Measurements from ENCODE around the gene FIGNL2. TPM values are rescaled to one million over a fixed set of nuclear protein-coding genes. Genes with fewer than 3 reads are reported as not detected.
"Not testable (repeated sequence)": the region's sequence is repeated elsewhere in the genome, so short reads cannot be mapped to it uniquely, and the experiment has no call there.

Gene FIGNL2
- total RNA-seq, 1 donor from 2014 or later: 0.15 TPM

- intact Hi-C loops (cut with micrococcal nuclease): no loop called here
Observed at GRCh38 chr12:51836827-51837173, 11.7 kb downstream of the FIGNL2 start.

DNA sequence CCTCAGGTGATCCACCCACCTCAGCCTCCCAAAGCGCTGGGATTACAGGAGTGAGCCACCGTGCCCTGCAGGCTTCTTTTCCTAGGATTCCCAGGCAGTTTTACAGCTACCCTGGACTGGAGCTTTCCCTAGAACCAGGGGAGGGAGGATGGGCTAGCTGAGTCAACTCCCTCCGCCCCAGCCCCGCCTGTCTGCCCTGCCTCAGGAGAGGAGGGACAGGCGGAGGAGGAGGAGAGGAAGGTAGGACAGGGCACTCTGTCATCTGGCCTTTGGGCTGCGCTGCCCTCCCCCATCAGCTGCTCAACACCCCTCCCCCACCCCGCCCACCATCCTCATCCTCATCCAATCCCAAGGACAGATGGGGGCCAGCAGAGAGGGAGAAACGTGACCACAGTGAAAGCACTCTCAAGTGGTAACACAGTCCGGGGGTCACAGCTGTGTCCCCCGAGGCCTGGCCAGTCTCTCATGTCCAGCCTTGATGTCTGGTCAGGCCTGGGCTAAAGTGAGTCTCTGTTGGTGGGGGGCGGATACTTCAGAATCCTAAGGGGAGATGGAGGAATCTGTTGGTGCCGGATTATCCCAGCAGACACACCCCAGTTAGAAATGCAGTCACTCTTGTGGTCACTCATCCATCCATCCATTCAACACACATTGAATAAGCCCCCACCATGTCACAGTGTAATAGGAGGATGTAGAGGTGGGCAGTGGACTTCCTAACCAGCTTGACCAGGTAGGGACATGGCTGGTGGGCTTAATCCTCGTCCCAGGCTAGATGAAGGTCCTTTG is 12.3 kb downstream of the FIGNL2 start:
- intact Hi-C loops (cut with micrococcal nuclease): no loop called here

- intact Hi-C loops (cut with micrococcal nuclease): no loop called here
Observed at GRCh38 chr12:51834411-51834810, 14.1 kb downstream of the FIGNL2 start.

DNA sequence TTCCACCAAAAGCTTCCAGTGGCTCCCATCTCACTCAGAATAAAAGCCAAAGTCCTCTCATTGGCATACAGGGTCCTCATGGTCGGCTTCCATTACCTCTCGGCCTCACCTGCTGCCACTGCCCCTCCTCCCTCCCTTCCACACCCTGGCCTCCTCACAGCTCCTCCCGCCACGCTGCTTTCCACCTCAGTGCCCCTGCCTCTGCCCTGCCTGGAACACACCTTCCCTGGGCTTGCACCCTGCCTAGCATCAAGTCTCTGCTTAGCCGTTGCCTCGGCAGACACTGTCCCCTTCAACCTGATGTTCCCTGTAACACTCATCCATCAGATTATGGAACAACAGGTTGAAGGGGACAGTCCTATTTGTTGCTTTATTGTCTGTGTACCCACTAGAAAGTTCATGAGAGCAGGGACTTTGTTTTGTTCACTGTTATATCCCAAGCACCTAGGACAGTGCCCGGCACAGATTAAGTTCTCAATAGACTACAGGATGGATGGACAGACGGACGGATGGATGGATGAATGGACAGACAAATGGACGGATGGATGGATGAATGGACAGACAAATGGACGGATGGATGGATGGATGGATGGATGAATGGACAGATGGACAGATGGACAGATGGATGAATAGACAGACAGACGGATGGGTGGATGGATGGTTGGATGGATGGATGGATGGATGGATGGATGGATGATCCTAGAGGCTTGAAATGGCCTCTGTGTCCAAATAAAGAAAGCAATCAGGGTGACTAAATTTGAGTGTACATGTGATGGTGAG is 14.9 kb downstream of the FIGNL2 start:
- intact Hi-C loops (cut with micrococcal nuclease): no loop called here

DNA sequence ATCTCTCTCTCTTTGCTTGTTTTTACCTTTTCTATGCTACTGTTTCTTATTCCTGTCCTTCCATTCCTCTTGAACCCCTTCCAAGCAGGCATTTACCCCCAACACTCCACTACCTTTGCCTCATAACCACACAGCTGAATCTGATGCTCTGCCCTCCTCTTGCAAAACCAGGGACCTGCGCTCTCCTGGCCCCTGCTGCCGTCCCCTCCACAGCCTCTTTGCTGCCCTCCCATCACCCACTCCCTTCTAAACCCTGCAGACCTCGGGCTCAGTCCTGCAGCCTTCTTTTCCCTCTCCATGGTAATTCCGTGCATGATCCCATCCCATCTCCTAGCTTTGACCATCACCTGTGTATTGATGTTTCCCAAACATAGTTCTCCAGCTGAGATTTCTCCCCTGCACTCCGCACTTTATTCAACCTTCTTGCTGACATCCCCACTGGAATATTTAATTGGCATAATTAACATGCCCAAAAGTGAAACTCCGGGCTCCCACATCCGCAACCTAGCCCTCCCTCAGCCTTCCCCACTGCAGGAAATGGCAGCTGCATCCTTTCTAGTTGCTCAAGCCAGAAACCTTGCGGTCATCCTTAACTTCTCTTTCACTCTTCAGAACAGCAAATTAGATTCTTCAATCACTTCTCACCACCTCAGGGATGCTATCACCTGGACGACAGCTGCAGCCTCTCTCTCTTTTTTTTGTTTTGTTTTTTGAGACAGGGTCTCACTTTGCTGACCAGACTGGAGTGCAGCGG is 16.0 kb downstream of the FIGNL2 start:
- intact Hi-C loops (cut with micrococcal nuclease): no loop called here

DNA sequence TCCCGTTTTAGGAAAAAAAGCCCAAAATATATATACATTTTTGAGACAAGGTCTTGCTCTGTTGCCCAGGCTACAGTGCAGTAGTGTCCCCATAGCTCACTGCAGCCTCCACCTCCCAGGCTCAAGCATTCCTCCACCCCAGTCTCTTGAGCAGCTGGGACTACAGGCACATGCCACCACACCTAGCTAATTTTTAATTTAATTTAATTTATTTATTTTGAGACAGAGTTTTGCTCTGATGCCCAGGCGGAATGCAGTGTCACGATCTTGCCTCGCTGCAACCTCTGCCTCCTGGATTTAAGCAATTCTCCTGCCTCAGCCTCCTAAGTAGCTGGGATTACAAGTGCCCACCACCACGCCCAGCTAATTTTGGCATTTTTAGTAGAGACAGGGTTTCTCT is 16.7 kb downstream of the FIGNL2 start:
- intact Hi-C loops (cut with micrococcal nuclease): not testable (repeated sequence)

DNA sequence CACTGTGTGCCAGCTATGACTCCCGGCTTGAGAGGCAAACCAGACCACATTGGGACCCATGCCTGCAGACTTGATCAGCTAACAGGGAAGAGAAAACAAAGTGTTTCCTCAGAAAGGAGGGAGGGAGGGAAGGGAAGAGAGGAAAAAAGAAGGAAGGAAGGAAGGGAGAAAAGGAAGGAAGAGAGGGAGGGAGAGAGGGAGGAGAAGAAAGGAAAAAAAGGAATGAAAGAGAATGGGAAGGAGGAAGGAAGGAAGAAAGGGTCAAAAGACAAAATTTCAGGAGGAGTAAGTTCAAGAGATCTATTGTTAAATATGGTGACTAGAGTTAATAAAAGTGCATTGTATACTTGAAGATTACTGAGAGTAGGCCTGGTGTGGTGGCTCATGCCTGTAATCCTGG is 18.9 kb downstream of the FIGNL2 start:
- intact Hi-C loops (cut with micrococcal nuclease): no loop called here

DNA sequence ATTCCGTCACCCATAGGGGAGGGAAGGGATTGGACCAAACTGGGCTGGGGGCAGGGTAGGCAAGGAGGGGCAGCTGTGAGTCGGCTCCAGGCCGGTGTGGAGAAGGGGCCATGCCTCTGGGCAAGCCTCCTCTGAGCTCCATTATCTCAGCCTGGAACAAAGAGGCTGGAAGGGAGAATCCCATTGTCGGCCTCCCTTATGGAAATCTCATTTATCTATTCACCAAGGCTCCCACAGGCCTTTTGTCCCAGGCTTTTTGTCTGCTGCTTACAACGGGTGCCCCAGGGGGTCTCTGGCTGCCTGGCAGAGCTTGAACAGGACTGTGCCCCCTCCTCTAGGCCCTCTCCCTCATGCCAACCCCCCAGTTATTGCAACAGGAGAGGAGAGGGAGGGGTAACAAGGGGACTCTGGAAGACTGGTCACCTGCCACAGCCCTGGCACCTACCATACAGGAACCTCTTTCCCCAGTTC is 19.5 kb downstream of the FIGNL2 start:
- intact Hi-C loops (cut with micrococcal nuclease): no loop called here

GRCh38 chr12:51827925-51828818 is 20.3 kb downstream of the FIGNL2 start:
- intact Hi-C loops (cut with micrococcal nuclease): loop anchor here (1.0 kb wide), 1 partner anchor 47 kb away; no protein-coding TSS in a partner anchor

GRCh38 chr12:51826881-51827280 is 21.6 kb downstream of the FIGNL2 start:
- intact Hi-C loops (cut with micrococcal nuclease): no loop called here

- intact Hi-C loops (cut with micrococcal nuclease): no loop called here
Observed at GRCh38 chr12:51825216-51825615, 23.3 kb downstream of the FIGNL2 start.

DNA sequence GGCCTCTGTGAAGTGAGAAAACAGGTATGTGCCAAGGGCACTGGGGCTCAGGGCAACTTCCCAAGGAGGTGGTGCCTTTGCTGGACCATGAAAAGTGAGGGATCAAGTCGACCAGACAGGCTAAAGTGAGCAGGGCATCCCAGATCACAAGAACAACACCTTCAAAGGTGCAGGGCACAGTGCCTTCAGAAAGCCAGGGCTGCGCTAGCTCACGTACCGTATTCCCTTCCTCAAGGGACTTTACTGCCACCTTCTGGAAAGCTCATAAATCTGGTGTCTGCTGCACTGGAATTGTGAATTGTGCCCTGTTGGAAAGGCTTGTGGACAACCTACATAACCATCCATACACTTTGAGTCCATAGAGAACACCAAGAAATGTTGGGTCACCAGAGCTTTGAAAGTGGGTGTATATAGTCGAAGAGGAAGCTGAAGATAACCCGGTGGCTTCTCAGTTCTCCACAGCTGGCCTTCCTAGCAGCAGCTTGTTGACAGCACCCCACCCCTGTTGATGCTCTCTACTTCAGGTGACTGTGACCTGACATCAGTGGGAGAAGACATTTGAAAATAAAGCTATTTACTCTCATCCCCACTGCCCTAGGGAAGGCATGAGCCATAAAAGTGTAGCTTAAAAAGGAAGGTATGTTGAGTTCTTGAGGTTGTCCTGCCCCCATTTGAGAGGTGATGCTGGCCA is 24.5 kb downstream of the FIGNL2 start:
- intact Hi-C loops (cut with micrococcal nuclease): loop anchor here (5.0 kb wide), 2 partner anchors 198 to 232 kb away; partner anchors contain the start of gene SCN8A

- intact Hi-C loops (cut with micrococcal nuclease): loop anchor here (5.0 kb wide), 2 partner anchors 199 to 231 kb away; partner anchors contain the start of gene SCN8A
Observed at GRCh38 chr12:51822956-51823355, 25.6 kb downstream of the FIGNL2 start.

- intact Hi-C loops (cut with micrococcal nuclease): loop anchor here (5.0 kb wide), 2 partner anchors 200 to 230 kb away; partner anchors contain the start of gene SCN8A
Observed at GRCh38 chr12:51822261-51822616, 26.3 kb downstream of the FIGNL2 start.

GRCh38 chr12:51821440-51822260 is 26.9 kb downstream of the FIGNL2 start:
- intact Hi-C loops (cut with micrococcal nuclease): loop anchor here (5.0 kb wide), 2 partner anchors 201 to 229 kb away; partner anchors contain the start of gene SCN8A

GRCh38 chr12:51820526-51821439 is 27.7 kb downstream of the FIGNL2 start:
- intact Hi-C loops (cut with micrococcal nuclease): loop anchor here (1.0 to 5.0 kb wide), 3 partner anchors 9 to 228 kb away; partner anchors contain the start of gene SCN8A

DNA sequence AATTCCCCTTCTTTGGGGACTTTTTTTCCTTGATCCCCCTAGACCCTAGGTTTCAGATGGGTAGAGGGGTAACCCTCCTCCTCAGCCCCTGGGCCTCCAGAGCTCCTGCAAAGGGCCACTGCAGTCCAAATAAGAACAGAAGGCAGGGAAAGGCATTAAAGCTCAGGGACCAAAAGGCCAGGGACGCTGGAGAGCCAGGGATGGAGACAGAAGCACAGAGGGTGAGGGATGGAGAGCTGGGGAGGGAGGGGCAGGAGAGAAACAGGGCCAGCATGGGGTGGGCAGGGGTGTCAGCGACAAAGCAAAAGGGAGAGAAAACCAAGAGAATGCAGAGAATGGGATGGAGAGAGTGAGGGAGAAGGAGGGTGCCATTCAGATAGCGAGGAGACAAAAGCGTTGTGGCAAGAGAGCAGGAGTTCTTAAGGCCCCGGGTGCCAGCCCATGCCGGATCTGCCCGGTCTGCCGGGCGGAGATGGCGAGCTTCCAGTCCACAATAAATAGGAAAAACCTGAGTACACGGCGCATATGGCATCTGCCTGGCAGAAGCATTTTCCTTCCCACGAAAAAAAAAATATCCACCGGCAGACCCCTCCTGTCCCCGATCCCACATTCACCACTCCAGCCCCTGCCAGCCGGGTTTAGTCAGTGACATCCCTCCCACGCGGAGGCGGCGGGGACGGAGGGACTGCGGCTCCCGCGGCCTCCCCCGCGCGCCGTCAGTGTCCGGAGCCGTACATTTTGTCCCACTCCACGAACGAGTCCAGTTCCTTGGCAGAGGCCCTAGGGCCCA is 28.6 kb downstream of the FIGNL2 start:
- intact Hi-C loops (cut with micrococcal nuclease): loop anchor here (1.0 to 10.0 kb wide), 4 partner anchors 9 to 285 kb away; partner anchors contain the start of gene SCN8A
